GM23338 (cell line): ENCODE data around the gene TAOK2. TPM values are rescaled to one million over a fixed set of nuclear protein-coding genes. Genes with fewer than 3 reads are reported as not detected.

Experiments
- ATAC-seq: fragments of 200-7000 bp; cut with Tn5 transposase; 3 replicates; pipeline ENCODE4 v1.9.1; 2020
- DNase-seq: peaks from one replicate; pipeline ENCODE4 v3.0.0-alpha.2; 2015; ENCODE audit warnings: low spot score
- H2AFZ ChIP-seq: fragments of 200-600 bp; sonication (generic); 2 replicates; pipeline ENCODE4 v1.8.0; 2016; ENCODE audit warnings: antibody characterized with exemption, mild to moderate bottlenecking, moderate library complexity
- H3F3A ChIP-seq: fragments of 200-600 bp; sonication (generic); replicated peaks from 2 replicates; pipeline ENCODE4 v1.8.0; 2017; ENCODE audit warnings: antibody characterized with exemption, mixed run types, low read depth
- H3K27ac ChIP-seq: fragments of 200-600 bp; sonication (generic); 2 replicates; pipeline ENCODE4 v1.6.1; 2016; ENCODE audit warnings: low read depth
- H3K27me3 ChIP-seq: fragments of 200-600 bp; sonication (generic); 2 replicates; pipeline ENCODE4 v1.8.0; 2016; ENCODE audit warnings: mild to moderate bottlenecking, mixed run types, moderate library complexity; ENCODE audit not compliant: insufficient read depth
- H3K36me3 ChIP-seq: fragments of 200-600 bp; sonication (generic); 2 replicates; pipeline ENCODE4 v1.8.0; 2016; ENCODE audit warnings: mild to moderate bottlenecking; ENCODE audit not compliant: insufficient read depth
- H3K4me1 ChIP-seq: fragments of 200-600 bp; sonication (generic); 2 replicates; pipeline ENCODE4 v1.8.0; 2016; ENCODE audit warnings: mild to moderate bottlenecking, moderate library complexity; ENCODE audit not compliant: insufficient read depth
- H3K4me2 ChIP-seq: fragments of 200-600 bp; sonication (generic); 2 replicates; pipeline ENCODE4 v1.7.1; 2017; ENCODE audit warnings: mixed run types
- H3K4me3 ChIP-seq: fragments of 200-600 bp; sonication (generic); 2 replicates; pipeline ENCODE4 v1.6.1; 2016; ENCODE audit warnings: mixed run types
- H3K79me2 ChIP-seq: fragments of 200-600 bp; sonication (generic); replicated peaks from 2 replicates; pipeline ENCODE4 v1.8.0; 2017; ENCODE audit warnings: mild to moderate bottlenecking; ENCODE audit not compliant: insufficient read depth
- H3K9me2 ChIP-seq: fragments of 200-600 bp; sonication (generic); 2 replicates; pipeline ENCODE4 v1.8.0; 2017; ENCODE audit not compliant: insufficient read depth
- H4K20me1 ChIP-seq: fragments of 200-600 bp; sonication (generic); replicated peaks from 2 replicates; pipeline ENCODE4 v1.8.0; 2017; ENCODE audit warnings: mild to moderate bottlenecking; ENCODE audit not compliant: insufficient read depth
- H3K27ac Mint-ChIP-seq: 2 replicates; pipeline ENCODE4 v1.8.0; 2020; ENCODE audit warnings: inconsistent platforms, mild to moderate bottlenecking, moderate library complexity, mixed read lengths
- H3K27me3 Mint-ChIP-seq: 3 replicates; pipeline ENCODE4 v1.8.0; 2022; ENCODE audit warnings: low read depth, mild to moderate bottlenecking, moderate library complexity, mixed read lengths, inconsistent platforms; ENCODE audit not compliant: insufficient read depth, poor library complexity
- H3K36me3 Mint-ChIP-seq: 3 replicates; pipeline ENCODE4 v1.8.0; 2021; ENCODE audit warnings: low read depth, mild to moderate bottlenecking, inconsistent platforms, moderate library complexity, mixed read lengths
- H3K4me1 Mint-ChIP-seq: 3 replicates; pipeline ENCODE4 v1.8.0; 2020; ENCODE audit warnings: mild to moderate bottlenecking, inconsistent platforms, mixed read lengths
- H3K4me3 Mint-ChIP-seq: 3 replicates; pipeline ENCODE4 v1.8.0; 2021; ENCODE audit warnings: moderate library complexity, mild to moderate bottlenecking, inconsistent platforms, mixed read lengths
- H3K9me3 Mint-ChIP-seq: 3 replicates; pipeline ENCODE4 v1.8.0; 2020; ENCODE audit warnings: moderate library complexity, mild to moderate bottlenecking, inconsistent platforms, mixed read lengths
- CREB1 ChIP-seq: fragments of 250-450 bp; sonication (Bioruptor Pico); IDR thresholded peaks from 2 replicates; pipeline ENCODE4 v1.5.0; 2020; ENCODE audit warnings: low read depth, mild to moderate bottlenecking, moderate library complexity
- CTCF ChIP-seq, 2 experiments: fragments of 200-600 bp in 1 of 2; sonication (generic) in 1 of 2; conservative IDR thresholded peaks; 2 replicates each; pipeline versions ENCODE4 v1.5.1 to v1.6.1; 2016 to 2017; ENCODE audit warnings: antibody characterized with exemption in 2 of 2, low read depth in 2 of 2, mild to moderate bottlenecking in 2 of 2, moderate library complexity in 1 of 2
- ETS1 ChIP-seq: IDR thresholded peaks from 2 replicates; pipeline ENCODE4 v1.6.1; 2016; ENCODE audit warnings: antibody characterized with exemption
- EZH2 ChIP-seq: fragments of 200-600 bp; sonication (generic); IDR thresholded peaks from one replicate; pipeline ENCODE4 v1.8.0; 2017; ENCODE audit warnings: antibody characterized with exemption, mild to moderate bottlenecking, low read depth; ENCODE audit not compliant: unreplicated experiment
- EZH2phosphoT487 ChIP-seq: fragments of 200-600 bp; sonication (generic); IDR thresholded peaks from one replicate; pipeline ENCODE4 v1.8.1; 2018; ENCODE audit warnings: antibody characterized with exemption; ENCODE audit not compliant: unreplicated experiment
- JUNB ChIP-seq: IDR thresholded peaks from one replicate; pipeline ENCODE4 v1.6.1; 2016; ENCODE audit warnings: antibody characterized with exemption; ENCODE audit not compliant: unreplicated experiment
- NANOG ChIP-seq: IDR thresholded peaks from 2 replicates; pipeline ENCODE4 v1.6.1; 2016; ENCODE audit warnings: antibody characterized with exemption, borderline replicate concordance
- POLR2AphosphoS5 ChIP-seq: IDR thresholded peaks from 2 replicates; pipeline ENCODE4 v1.6.1; 2016; ENCODE audit warnings: antibody characterized with exemption, low read depth
- REST ChIP-seq: IDR thresholded peaks from one replicate; pipeline ENCODE4 v1.6.1; 2018; ENCODE audit warnings: antibody characterized with exemption; ENCODE audit not compliant: unreplicated experiment
- STAT1 ChIP-seq: IDR thresholded peaks from one replicate; pipeline ENCODE4 v1.6.1; 2016; ENCODE audit warnings: antibody characterized with exemption; ENCODE audit not compliant: unreplicated experiment
- ZNF114 ChIP-seq: fragments of 250-450 bp; sonication (Bioruptor Pico); IDR thresholded peaks from 2 replicates; pipeline ENCODE4 v1.5.0; 2020; ENCODE audit warnings: mild to moderate bottlenecking, moderate library complexity
- ZNF331 ChIP-seq: fragments of 250-450 bp; sonication (Bioruptor Pico); IDR thresholded peaks from 2 replicates; pipeline ENCODE4 v1.5.0; 2020; ENCODE audit warnings: low read depth, mild to moderate bottlenecking, moderate library complexity
- ZNF462 ChIP-seq: fragments of 250-450 bp; sonication (Bioruptor Pico); IDR thresholded peaks from 2 replicates; pipeline ENCODE4 v1.5.0; 2020; ENCODE audit warnings: mild to moderate bottlenecking, moderate library complexity
- polyA plus RNA-seq: library from polyadenylated mRNA; unstranded; fragments of >200 nt; fragmentation: Nextera tagmentation; extraction: Ambion mirVana; gene quantifications from 2 replicates; pipeline ENCODE4 v1.2.1, GENCODE V29; 2016
- total RNA-seq: library from RNA; depleted of rRNA; stranded (reverse); fragments of >200 nt; shearing (Covaris generic); gene quantifications from 2 replicates; pipeline ENCODE4 v1.2.3, GENCODE V29; 2014

TAOK2 gene
- total and polyA plus RNA-seq, 2 experiments from 2014 or later: 8.8 to 45.2 TPM

GRCh38 chr16:29983420-29984136 lies 9.9 kb downstream of the TAOK2 start:
- no peak overlapping the region for H3K27ac ChIP-seq
- no peaks in the 10 kb centered on the region for H3F3A ChIP-seq
- no peak overlapping the region for H3K4me3 ChIP-seq
- H3K4me2 ChIP-seq: no peak overlapping the region
- ATAC-seq (no peak), DNase-seq (no peak)
- Mint-ChIP-seq H3K36me3 (peaks cover 69% of the 10 kb centered on the region), H3K4me1 (no peaks in the 10 kb centered on the region; the same call in 2 of the 3 replicates), H3K4me3 (no peak overlapping the region; the same call in 2 of the 3 replicates), H3K27me3 (peaks cover 5% of the 10 kb centered on the region), H3K9me3 (no peaks in the 10 kb centered on the region; the same call in 2 of the 3 replicates), H3K27ac (no peak overlapping the region)
- H3K27me3 ChIP-seq: no peaks in the 10 kb centered on the region
- H3K4me1 ChIP-seq: no peaks in the 10 kb centered on the region
- TF ChIP-seq CTCF (conservative IDR thresholded peaks at IDR 0.05; ENCODE audit: low read depth in 2 of 2) (no peak), ZNF114 (CRISPR knock-in tag) (no peak), JUNB (no peak), STAT1 (no peak), EZH2phosphoT487 (no peak), REST (no peak), CREB1 (CRISPR knock-in tag) (no peak), ETS1 (no peak), EZH2 (no peak), ZNF462 (no peak), POLR2AphosphoS5 (no peak), NANOG (no peak), ZNF331 (CRISPR knock-in tag) (no peak)
- peaks cover 29% of the 10 kb centered on the region for H3K36me3 ChIP-seq
- H3K9me2 ChIP-seq: no peaks in the 10 kb centered on the region
- H4K20me1 ChIP-seq: no peaks in the 10 kb centered on the region; the same call in 1 of the 2 replicates
- no peaks in the 10 kb centered on the region for H3K79me2 ChIP-seq
- H2AFZ ChIP-seq: no peak overlapping the region
